Cardiac muscle cell (in vitro differentiated cells and primary cell): Measurements from ENCODE around the gene MUC5B. TPM values are rescaled to one million over a fixed set of nuclear protein-coding genes. Genes with fewer than 3 reads are reported as not detected.

ENCODE experiments used
- DNase-seq, 2 donors: peaks; one replicate each; pipeline versions ENCODE4 v3.0.0 to v3.0.0-alpha.2; 2010 to 2017; ENCODE audit warnings: low read depth in 1 of 2, low spot score in 1 of 2
- H3K27ac ChIP-seq: fragments of 200-600 bp; sonication (generic); 2 replicates; pipeline ENCODE4 v1.5.1; 2016
- H3K27me3 ChIP-seq: fragments of 200-600 bp; sonication (generic); 2 replicates; pipeline ENCODE4 v1.6.0; 2016; ENCODE audit warnings: control low read depth
- H3K36me3 ChIP-seq: fragments of 200-600 bp; sonication (generic); 2 replicates; pipeline ENCODE4 v1.5.1; 2016; ENCODE audit warnings: control low read depth
- H3K4me1 ChIP-seq: fragments of 200-600 bp; sonication (generic); 2 replicates; pipeline ENCODE4 v1.8.1; 2017; ENCODE audit warnings: low read depth, mild to moderate bottlenecking, mixed run types
- H3K4me3 ChIP-seq: fragments of 200-600 bp; sonication (generic); 2 replicates; pipeline ENCODE4 v1.5.1; 2016; ENCODE audit warnings: mild to moderate bottlenecking
- H3K9me3 ChIP-seq: fragments of 200-600 bp; sonication (generic); 2 replicates; pipeline ENCODE4 v1.5.1; 2017; ENCODE audit warnings: low read depth, mild to moderate bottlenecking, control low read depth
- CTCF ChIP-seq: IDR thresholded peaks from 2 replicates; pipeline ENCODE4 v1.5.1; 2012; ENCODE audit warnings: low read depth, mild to moderate bottlenecking, low read length
- polyA plus RNA-seq: library from polyadenylated mRNA; unstranded; fragments of >200 nt; fragmentation: Nextera tagmentation; extraction: Ambion mirVana; gene quantifications from 2 replicates; pipeline ENCODE4 v1.2.1, GENCODE V29; 2016
- total RNA-seq: library from RNA; depleted of rRNA; stranded (reverse); fragments of >200 nt; gene quantifications from 2 replicates; pipeline ENCODE4 v1.2.3, GENCODE V29; 2016

MUC5B gene
- total and polyA plus RNA-seq, 2 experiments from 2014 or later: not detected

GRCh38 chr11:1224491-1225385, 1.9 kb downstream of the MUC5B start:
- H3K27me3 ChIP-seq: no peaks in the 10 kb centered on the region
- TF ChIP-seq CTCF: no peak
- H3K36me3 ChIP-seq: no peaks in the 10 kb centered on the region
- no peaks in the 10 kb centered on the region for H3K4me1 ChIP-seq
- DNase-seq: no peak
- H3K27ac ChIP-seq: no peak overlapping the region
- no peak overlapping the region for H3K4me3 ChIP-seq
- H3K9me3 ChIP-seq: no peaks in the 10 kb centered on the region

- no peaks in the 10 kb centered on the region for H3K36me3 ChIP-seq
- no peak for DNase-seq
- no peak overlapping the region for H3K4me3 ChIP-seq
- no peaks in the 10 kb centered on the region for H3K27me3 ChIP-seq
- no peaks in the 10 kb centered on the region for H3K4me1 ChIP-seq
- H3K27ac ChIP-seq: no peak overlapping the region
- H3K9me3 ChIP-seq: no peaks in the 10 kb centered on the region
- no peak for TF ChIP-seq CTCF
These were observed 2.7 kb downstream of the MUC5B start for GRCh38 chr11:1225386-1226225.

GRCh38 chr11:1226226-1226985, 3.5 kb downstream of the MUC5B start:
- TF ChIP-seq CTCF: no peak
- Histone ChIP-seq H3K27ac (no peak overlapping the region), H3K4me1 (no peaks in the 10 kb centered on the region), H3K36me3 (no peaks in the 10 kb centered on the region), H3K4me3 (no peak overlapping the region), H3K9me3 (no peaks in the 10 kb centered on the region), H3K27me3 (no peaks in the 10 kb centered on the region)
- no peak for DNase-seq

GRCh38 chr11:1226986-1227550, 4.2 kb downstream of the MUC5B start:
- no peaks in the 10 kb centered on the region for H3K36me3 ChIP-seq
- H3K4me3 ChIP-seq: no peak overlapping the region
- no peaks in the 10 kb centered on the region for H3K4me1 ChIP-seq
- no peaks in the 10 kb centered on the region for H3K27me3 ChIP-seq
- no peak overlapping the region for H3K27ac ChIP-seq
- no peak for DNase-seq
- no peaks in the 10 kb centered on the region for H3K9me3 ChIP-seq
- TF ChIP-seq CTCF: peak; percentile 29

- Histone ChIP-seq H3K4me3 (no peak overlapping the region), H3K27ac (no peak overlapping the region), H3K4me1 (no peaks in the 10 kb centered on the region), H3K9me3 (no peaks in the 10 kb centered on the region), H3K36me3 (no peaks in the 10 kb centered on the region), H3K27me3 (no peaks in the 10 kb centered on the region)
- DNase-seq: no peak
- no peak for TF ChIP-seq CTCF
These were observed 4.8 kb downstream of the MUC5B start for GRCh38 chr11:1227551-1228100.
